ENCODE data around the gene NKPD1.

The NKPD1 gene

DNA sequence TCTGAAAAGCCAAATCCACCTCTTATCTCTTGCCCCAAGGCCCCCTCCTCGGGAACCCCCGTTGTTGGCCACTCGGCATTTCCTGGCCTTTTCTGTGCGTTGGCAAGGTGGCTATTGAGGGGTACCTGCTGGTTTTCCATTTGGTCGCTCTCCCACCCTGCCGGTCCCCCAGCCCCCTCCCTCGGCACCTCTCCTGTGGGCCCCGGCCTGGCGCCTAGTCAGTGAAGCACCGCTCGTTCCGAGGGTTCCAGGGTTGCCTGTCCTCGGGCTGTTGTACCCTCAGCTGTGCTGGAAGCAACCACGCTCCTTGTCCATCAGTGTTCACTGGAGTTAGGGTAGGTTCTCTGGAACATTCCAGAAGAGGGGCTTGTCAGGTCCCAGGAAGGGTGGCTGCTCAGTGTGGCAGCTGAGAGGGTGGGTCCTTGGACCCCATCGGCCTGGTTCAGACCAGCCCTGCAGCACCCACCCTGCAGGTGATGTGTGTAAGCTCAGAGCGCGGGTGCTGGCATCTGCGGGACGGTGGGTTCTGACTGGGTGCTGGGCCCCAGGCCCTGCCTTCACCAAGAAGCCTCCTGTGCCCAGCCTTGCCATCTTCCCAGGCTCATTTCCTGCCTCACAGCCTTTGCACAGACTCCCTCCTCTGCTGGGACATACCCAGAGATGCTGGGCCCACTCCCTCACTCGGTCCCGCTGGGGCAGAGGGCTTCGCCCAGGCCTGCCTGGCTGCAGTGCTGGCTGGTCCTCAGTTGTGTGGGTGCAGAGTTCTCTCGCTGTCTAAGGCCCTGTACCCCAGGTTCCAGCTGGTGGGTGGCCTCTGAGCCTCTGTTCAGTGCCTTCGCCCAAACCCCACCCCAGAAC lies 21.3 kb downstream of the NKPD1 start:
- DNase-seq: no peak

GRCh38 chr19:45138303-45138751 lies 22.5 kb downstream of the NKPD1 start:
- no peak for DNase-seq

DNA sequence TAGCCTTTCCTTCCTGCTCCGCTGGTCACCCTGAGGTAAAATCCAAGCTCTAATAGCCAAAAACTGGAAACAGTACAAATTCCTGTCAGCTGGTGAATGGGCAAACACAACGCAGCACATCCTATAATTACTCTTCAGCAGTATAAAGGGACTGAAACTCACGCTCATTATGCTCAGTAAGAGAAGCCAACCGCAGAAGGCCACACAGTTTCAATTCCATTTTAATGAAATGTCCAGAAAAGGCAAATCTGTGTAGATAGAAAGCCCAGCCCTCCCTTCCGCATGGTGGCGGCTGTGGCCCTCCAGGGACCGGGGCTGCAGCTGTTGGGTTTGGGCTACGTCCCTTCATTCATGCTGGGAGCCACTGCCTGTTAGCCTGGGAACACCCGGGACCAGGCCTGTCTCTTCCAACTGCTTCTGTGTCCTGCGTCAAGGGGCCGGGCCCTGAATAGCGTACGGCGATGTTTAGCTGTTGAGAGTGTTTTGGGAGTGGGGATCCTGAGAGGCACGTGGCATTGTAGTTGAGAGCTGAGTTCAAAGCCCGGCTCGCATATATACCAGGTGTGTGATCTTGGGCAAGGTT lies 23.5 kb downstream of the NKPD1 start:
- no peak for DNase-seq

DNA sequence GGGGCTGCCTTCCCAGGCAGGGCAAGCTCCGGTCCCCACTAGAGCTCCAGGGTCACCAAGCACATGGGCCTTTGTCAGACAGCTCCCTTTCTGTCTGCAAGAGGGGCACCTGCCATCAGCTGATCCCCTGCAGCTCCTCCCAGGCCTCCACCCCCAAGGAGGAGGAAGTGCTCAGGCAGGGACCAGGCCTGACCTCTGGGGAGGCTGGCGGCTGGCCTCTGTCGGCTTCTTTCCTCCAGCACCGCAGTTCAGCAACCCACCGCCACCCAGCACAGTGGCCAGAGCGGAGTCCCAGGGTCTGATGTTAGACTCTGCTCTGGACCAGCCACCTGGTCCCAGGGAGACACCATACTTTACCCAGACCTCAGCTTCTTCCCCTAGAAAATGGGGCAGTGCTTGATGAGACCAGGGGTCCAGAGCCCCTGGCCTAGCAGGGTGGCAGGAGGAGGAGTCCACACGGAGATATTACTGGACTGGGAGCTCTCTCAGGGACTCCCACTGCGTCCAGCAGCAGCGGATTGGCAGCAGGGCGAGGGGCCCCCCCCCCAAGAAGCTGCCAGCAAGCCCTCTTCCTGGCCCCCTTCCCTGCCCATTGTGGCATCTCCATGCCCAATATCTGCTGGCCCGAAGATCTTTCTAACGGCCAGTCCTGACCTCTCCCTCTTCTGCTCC lies 24.1 kb downstream of the NKPD1 start:
- DNase-seq: no peak

DNA sequence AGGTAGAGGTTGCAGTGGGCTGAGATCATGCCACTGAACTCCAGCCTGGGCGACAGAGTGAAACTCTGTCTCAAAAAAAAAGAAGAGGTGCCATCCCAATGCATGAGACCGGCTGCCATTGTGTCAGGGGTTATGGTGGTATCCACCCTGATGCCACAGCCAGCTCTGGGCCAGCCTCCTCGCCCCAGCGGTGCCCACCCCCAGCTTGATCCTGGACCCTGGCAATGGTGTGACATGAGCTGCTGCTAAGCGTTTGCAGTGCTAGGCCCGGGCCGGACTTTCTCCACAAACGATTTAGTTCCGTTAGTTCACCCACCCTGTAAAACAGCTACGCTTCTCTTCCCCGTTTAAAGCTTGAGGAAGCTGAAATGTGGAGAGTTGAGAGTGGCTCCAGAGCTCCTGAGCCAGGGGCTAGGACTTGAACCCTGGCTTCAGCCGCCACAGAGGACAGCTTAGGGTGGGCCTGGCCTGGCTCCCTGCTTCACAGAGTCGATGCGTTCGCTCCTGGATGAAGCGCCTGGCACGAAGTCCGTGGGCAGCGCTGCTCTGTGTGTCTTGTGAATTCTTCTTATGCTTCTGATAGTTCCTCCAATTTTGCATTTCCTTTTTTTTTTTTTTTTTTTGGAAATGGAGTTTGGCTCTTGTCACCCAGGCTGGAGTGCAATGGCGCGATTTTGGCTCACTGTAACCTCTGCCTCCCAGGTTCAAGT lies 25.5 kb downstream of the NKPD1 start:
- no peak for DNase-seq

DNA sequence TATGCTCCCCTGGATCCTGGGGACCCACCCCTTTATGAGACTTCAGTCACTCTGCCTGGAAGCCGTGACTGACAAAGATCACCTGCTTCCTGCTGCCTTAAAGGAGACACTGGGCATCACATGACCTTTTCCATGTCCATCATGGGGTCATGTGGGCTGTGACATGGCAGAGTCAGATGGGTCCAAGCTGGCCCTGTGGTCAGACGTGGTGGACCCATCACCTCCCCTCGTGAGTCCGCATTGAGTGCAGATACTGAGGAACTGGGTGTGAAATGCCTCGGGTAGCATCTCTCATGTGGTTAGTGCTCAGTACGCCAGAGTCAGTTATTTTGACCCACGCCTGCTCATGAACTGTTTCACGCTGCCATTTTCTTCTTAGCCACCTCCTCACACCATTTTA lies 27.1 kb downstream of the NKPD1 start:
- no peak for DNase-seq

DNA sequence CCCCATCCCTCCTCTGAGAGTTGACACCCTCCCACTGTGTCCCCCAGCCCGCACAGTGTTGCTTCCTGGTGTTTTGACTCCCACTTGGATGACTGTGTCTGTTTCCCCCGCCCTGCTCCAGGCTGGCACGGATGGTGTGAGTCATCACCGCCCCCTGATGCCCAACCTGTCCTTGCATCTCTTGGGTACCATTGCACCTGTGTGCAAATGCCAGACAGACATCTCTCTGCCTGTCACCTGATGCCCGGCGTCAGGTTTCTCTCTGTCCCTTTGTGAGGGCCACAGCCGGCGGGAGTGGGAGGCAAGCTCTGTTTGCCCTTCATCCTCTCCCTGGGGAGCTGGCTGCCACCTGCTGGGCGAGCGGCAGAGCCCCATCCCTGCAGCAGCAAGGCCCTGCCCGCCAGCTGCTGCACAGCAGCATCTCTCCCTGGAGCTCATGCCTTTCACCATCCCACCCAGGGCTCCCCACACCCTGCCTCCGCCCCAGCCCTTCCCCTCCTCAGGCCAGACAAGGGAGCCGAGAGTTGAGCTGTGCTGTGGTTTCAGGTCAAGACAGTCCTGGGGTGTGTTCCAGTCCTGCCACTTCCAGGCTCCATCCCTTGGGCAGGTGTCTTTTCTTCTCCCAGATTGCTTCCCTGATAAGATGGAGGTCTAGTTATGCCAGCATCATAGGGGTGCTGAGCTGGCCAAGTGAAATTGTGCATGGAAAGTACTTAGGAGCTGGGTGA lies 29.7 kb downstream of the NKPD1 start:
- DNase-seq: peak; percentile 95

DNA sequence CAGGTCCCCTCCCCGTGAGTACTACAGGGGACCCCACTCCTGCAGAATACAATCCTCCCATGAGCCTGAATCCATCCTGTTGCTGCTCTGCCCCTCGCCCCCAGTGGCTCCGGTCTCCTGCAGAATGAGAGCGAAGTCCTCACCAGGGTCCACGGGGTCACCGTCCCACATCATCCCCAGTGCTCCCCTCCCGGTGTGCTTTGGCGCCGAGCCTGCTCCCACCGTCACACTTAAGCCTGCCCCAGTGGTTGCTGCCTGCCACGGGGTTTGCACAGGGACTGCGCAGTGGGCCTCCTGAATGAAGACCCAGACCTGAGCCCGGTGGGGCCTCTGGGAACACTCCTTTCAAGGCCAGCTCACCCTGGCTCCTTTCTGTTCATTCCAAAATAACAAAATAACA lies 30.5 kb downstream of the NKPD1 start:
- DNase-seq: no peak

- no peak for DNase-seq
Measured at GRCh38 chr19:45128806-45129205, 32.0 kb downstream of the NKPD1 start.

DNA sequence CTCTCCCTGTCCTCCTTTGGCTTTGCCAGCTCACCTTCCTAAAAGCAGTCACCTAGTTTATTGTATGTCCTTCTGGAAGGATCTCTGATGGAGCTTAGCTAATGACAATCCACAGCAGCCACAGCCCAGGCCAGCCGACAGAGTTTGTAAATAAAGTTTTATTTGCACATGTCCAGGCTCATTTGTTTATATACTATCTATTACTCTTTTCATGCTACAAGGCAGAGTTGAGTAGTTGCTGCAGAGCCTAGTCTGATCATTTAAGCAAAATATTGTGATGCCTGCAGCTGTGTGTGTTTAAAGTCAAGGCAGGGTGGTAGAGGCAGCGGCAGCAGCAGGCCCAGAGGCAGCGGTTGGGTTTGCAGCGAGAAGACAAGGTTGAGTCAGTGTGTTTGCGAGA lies 32.6 kb downstream of the NKPD1 start:
- DNase-seq: no peak

GRCh38 chr19:45126654-45127053 lies 34.1 kb downstream of the NKPD1 start:
- no peak for DNase-seq

DNA sequence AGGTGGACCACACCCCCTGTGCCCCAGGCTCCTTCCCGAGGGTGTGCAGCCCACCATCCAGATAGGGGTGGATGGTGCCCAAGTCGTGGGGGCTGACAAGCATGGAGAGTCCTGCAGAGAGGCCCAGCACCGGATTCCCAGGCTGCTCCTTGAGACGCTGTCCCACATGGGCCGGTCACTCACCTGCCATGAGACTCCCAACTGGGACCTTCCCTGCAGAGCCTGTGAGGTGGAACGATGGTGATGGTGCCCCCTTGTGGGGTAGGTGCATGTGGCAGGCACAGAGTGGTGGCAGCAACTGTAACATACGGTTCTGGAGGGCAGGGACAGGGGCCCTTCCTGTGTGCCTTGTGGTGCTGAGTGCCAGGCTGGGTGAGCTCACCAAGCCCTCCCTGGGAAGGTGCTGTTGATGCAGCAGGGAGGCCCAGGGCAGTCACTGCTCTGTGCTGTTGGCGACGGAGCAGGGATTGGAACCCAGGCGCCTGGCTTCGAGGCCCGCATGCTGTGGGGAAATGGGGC lies 34.7 kb downstream of the NKPD1 start:
- no peak for DNase-seq

DNA sequence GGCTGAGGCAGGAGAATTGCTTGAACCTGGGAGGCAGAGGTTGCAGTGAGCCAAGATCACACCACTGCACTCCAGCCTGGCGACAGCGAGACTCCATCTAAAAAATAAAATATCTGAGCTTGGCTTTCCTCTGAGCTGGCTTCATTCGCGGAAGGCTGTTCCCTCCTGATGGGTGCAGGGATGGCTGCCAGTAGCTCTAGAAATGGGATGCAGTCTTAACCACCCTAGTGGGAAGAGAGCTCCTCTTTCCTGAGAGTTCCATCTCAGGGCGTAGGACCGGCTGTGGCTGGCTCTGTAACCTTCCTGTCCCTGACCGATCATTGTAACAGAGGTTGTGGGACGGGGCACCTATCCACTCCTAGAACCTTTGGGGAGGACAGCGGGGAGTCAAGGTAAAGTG lies 35.4 kb downstream of the NKPD1 start:
- no peak for DNase-seq

DNA sequence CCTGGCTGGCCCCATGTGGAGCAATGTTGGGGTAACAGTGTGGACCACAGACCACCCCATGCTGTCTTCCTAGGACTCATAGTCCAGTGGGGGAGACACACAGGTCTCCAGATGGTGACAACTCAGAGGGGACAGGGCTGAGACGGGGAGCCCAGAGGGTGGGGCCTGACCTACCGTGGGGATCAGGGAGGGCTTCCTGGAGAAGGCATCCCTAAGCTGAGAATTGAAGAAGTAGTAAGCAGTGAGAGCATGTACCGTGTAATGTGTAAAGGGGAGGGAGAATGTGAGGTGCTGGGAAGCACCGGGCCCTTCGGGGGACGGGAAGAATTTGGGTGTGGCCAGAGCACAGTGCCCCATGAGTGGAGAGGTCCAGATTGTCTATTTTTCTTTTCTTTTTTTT lies 36.8 kb downstream of the NKPD1 start:
- no peak for DNase-seq

DNA sequence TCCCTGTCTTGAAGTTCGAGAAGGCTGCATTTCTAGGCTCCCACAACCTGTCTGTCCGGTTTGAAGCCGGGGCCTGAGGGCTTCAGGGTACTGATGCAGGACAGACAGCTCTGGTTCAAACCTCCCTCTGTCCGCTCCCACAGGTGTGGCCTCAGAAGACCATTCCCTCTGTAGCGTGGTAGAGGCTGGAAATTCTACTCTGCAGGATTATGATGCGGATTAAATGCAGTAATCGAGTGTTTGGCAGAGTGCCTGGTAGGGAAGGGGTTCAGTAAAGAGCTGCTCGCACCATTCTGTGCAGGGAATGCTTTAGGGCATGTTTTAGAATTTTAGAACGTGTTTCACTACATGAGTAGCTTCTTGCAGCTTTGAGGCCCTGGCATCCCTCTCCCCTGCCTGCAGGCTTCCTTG lies 37.3 kb downstream of the NKPD1 start:
- no peak for DNase-seq

DNA sequence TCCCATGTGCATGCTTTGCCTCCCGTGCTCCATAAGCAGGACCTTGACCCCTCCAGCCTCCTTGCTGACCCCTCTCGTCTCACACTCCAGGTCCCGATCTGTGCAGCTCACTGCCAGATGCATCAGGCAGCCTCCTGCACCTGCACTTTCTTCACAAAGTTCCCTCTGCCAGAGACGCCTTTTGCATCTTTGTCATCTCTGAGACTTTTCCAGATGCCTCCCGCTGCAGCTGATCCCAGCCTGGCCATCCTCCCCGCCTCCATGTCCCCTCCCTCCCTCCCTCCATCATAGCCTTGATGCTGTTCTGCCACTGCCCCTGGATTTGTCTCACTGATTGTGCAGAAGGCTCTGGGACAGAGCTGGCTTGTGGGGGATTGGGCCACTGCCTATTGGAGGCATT lies 38.0 kb downstream of the NKPD1 start:
- DNase-seq: no peak

GRCh38 chr19:45121827-45122345 lies 38.9 kb downstream of the NKPD1 start:
- DNase-seq: no peak

- DNase-seq: no peak
Measured at GRCh38 chr19:45119582-45119981, 41.2 kb downstream of the NKPD1 start.

DNA sequence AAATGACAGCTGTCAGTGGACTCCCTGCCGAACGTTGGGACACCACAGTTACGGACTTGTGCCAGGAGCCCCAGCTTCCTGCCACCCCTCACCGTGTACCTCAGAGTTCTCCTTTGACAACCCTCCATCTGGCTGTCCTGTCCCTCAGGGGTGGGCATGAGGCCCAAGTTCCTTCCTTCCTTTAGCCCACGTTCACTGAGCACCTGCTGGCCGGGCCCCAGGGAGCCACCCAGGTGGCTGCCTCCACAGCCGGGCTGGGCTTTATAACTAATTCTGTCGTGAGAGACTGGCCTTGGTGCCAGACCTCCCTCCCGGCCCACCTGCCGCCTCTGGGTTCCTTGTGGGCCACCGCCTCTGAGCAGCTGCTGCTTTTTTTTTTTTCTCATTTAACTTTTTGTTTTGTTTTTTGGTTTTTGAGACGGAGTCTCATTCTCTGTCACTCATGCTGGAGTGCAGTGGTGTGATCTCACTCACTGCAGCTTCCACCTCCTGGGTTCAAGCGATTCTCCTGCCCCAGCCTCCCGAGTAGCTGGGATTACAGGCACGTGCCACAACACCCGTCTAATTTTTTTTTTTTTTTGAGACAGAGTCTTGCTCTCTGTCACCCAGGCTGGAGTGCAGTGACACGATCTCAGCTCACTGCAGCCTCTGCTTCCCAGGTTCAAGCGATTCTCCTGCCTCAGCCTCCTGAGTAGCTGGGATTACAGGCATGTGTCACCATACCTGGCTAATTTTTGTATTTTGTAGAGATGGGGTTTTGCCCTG lies 42.0 kb downstream of the NKPD1 start:
- peak; percentile 66 for DNase-seq

GRCh38 chr19:45118106-45118505 lies 42.7 kb downstream of the NKPD1 start:
- no peak for DNase-seq

GRCh38 chr19:45117671-45118070 lies 43.1 kb downstream of the NKPD1 start:
- DNase-seq: no peak

Measured in NCI-H2171 (cell line).